Cardiac fibroblast (primary cell): ENCODE data around the gene MED23.

ENCODE experiments used
- DNase-seq, 2 donors: peaks; one replicate each; pipeline versions ENCODE4 v3.0.0 to v3.0.0-alpha.2; 2010; ENCODE audit warnings: low read depth in 2 of 2
- H3K4me3 ChIP-seq, 2 donors: replicated peaks in 1 of 2; 1 replicate in 1 of 2; 2 replicates in 1 of 2; pipeline ENCODE4 v1.5.1; 2011; ENCODE audit warnings: low read depth in 2 of 2, low read length in 2 of 2, mild to moderate bottlenecking in 2 of 2, moderate library complexity in 1 of 2
- CTCF ChIP-seq: IDR thresholded peaks from one replicate; pipeline ENCODE4 v1.5.1; 2011; ENCODE audit warnings: low read depth, mild to moderate bottlenecking, low read length, inconsistent platforms

Gene MED23

GRCh38 chr6:131587909-131588308, 40.1 kb downstream of the MED23 start:
- no peak for TF ChIP-seq CTCF
- no peak overlapping the region for H3K4me3 ChIP-seq
- DNase-seq: no peak

- no peak for DNase-seq
- TF ChIP-seq CTCF: no peak
- H3K4me3 ChIP-seq: no peak overlapping the region
Measured at GRCh38 chr6:131586543-131586942, 41.5 kb downstream of the MED23 start.

GRCh38 chr6:131581523-131581922, 46.5 kb downstream of the MED23 start:
- DNase-seq: no peak
- no peak overlapping the region for H3K4me3 ChIP-seq
- TF ChIP-seq CTCF: no peak

- peak in 1 of 2 donors; percentile 3 for DNase-seq
- no peak for TF ChIP-seq CTCF
- H3K4me3 ChIP-seq: no peak overlapping the region
Measured at GRCh38 chr6:131575834-131576478, 52.1 kb downstream of the MED23 start.

- no peak for DNase-seq
- H3K4me3 ChIP-seq: no peak overlapping the region
- TF ChIP-seq CTCF: no peak
Measured at GRCh38 chr6:131574686-131575085, 53.4 kb downstream of the MED23 start.

GRCh38 chr6:131574133-131574532, 53.9 kb downstream of the MED23 start:
- DNase-seq: no peak
- TF ChIP-seq CTCF: no peak
- H3K4me3 ChIP-seq: no peak overlapping the region
